Measurements from ENCODE around the gene ADARB1. TPM values are rescaled to one million over a fixed set of nuclear protein-coding genes. Genes with fewer than 3 reads are reported as not detected.

Gene ADARB1
- total and polyA plus RNA-seq, 2 of the 4 experiments (the other 2 are of a cell fraction) = 39.8 to 47.3 TPM

DNA sequence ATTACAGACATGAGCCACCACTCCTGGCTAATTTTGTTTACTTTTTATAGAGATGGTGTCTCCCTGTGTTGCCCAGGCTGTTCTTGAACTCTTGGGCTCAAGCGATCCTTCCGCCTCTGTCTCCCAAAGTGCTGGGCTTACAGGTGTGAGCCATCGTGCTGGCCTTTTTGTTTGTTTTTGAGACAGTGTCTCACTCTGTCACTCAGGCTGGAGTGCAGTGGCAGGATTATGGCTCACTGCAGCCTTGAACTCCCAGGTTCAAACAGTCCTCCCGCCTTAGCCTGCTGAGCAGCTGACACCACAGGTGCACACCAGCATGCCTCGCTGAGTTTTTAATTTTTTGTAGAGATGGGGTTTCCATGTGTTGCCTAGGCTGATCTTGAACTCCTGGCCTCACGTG, 49.1 kb downstream of the ADARB1 start:
- ChIA-PET POLR2A (ENCODE audit: unreplicated experiment) (no interaction called here), CTCF (interaction anchor here (0.6 kb wide), 1 partner anchor 39 kb away, joined by 3 read pairs; no protein-coding TSS in a partner anchor)
- H2AFZ ChIP-seq (replicated peaks; ENCODE audit: low read length, poor library complexity) = no peak overlapping the region
- no peak overlapping the region for H2BK120ac ChIP-seq (ENCODE audit: low read depth, low read length)
- H4K5ac ChIP-seq (ENCODE audit: low read depth, low read length) = no peak overlapping the region
- peaks cover 26% of the 10 kb centered on the region for H3K9me1 ChIP-seq (ENCODE audit: insufficient read depth, low read length)
- intact Hi-C loops (cut with micrococcal nuclease) (no loop called here), dilution Hi-C loops (cut with HindIII; ENCODE audit: low sequenced_read_pairs, unreplicated experiment) (no loop called here), in situ Hi-C loops (cut with MboI; ENCODE audit: low sequenced_read_pairs) (loop anchor here (25.0 kb wide), 1 partner anchor 311 kb away; the partner anchor contains the start of genes SUMO3 and UBE2G2)
- no peak overlapping the region for H3K56ac ChIP-seq (ENCODE audit: extremely low read depth, insufficient read depth, low read length)
- H3K27ac ChIP-seq (ENCODE audit: insufficient read depth, low read length) = no peak overlapping the region
- H2BK5ac ChIP-seq (ENCODE audit: low read depth, low read length, poor library complexity, severe bottlenecking) = no peak overlapping the region
- H4K91ac ChIP-seq (ENCODE audit: insufficient read depth, low read depth, low read length) = no peak overlapping the region
- no peak overlapping the region for H2BK15ac ChIP-seq (ENCODE audit: low read depth, low read length)
- H3K4ac ChIP-seq (ENCODE audit: low read depth, low read length) = no peak overlapping the region
- WGBS, 2 experiments (ENCODE audit: extremely low coverage in 2 of 2, insufficient read length in 1 of 2) = 40% methylated on average over 1 of the region's 6 CpGs; no CpG with 5 or more reads in 1 of the 2 experiments
- peaks cover 13% of the 10 kb centered on the region for H3K4me1 ChIP-seq (ENCODE audit: control insufficient read depth, insufficient read depth, low read length)
- H3K14ac ChIP-seq (replicated peaks; ENCODE audit: low read depth, low read length) = no peak overlapping the region
- no peaks in the 10 kb centered on the region for H3K27me3 ChIP-seq (ENCODE audit: control insufficient read depth, insufficient read depth, low read length)
- ATAC-seq (ENCODE audit: low read depth) (no peak), DNase-seq (no peak)
- peaks cover 57% of the 10 kb centered on the region for H3K36me3 ChIP-seq (ENCODE audit: control insufficient read depth, insufficient read depth, low read length)
- H3K9me3 ChIP-seq (ENCODE audit: control insufficient read depth, insufficient read depth, low read length) = no peaks in the 10 kb centered on the region
- no peak overlapping the region for H3K4me3 ChIP-seq (ENCODE audit: insufficient read depth, low read depth, low read length)
- no peak overlapping the region for H3K4me2 ChIP-seq (ENCODE audit: low read depth, low read length)
- H2BK20ac ChIP-seq (ENCODE audit: low read depth, low read length) = no peak overlapping the region
- H4K20me1 ChIP-seq (ENCODE audit: insufficient read depth, low read length) = peaks cover 98% of the 10 kb centered on the region
- no peak overlapping the region for H3K18ac ChIP-seq (ENCODE audit: low read depth, low read length)
- BruUV-seq (replicated peaks) = no TSS peak
- no peak for TF ChIP-seq MAFK (IDR thresholded peaks at IDR 0.05; ENCODE audit: low read depth, low read length)
- H2AK5ac ChIP-seq (ENCODE audit: low read depth, low read length) = no peak overlapping the region
- H3K23ac ChIP-seq (ENCODE audit: low read depth, low read length) = no peak overlapping the region
- peaks cover 36 to 91% of the 10 kb centered on the region in 2 experiments for H3K79me1 ChIP-seq (ENCODE audit: low read depth in 1 of 2, low read length in 2 of 2)
- H3K9ac ChIP-seq (ENCODE audit: low read depth, low read length) = no peak overlapping the region
- no peak overlapping the region for H2AK9ac ChIP-seq (replicated peaks; ENCODE audit: low read depth, low read length, poor library complexity)
- H4K8ac ChIP-seq (ENCODE audit: low read depth in 2 of 2, low read length in 2 of 2) = no peak overlapping the region

All from IMR-90 (cell line).